Endometrium (tissue), 2 donors: ENCODE measurements around the gene AP3M1.
"Not testable (repeated sequence)": the region's sequence is repeated elsewhere in the genome, so short reads cannot be mapped to it uniquely, and the experiment has no call there.

Experiments
- FAIRE-seq: peaks from 2 replicates; lab custom pipeline; 2012; peaks lifted over from hg19 to GRCh38; lab: Jason Lieb, UNC
- donor health status: control.
- donor health status: control.

The AP3M1 gene

GRCh38 chr10:74163319-74164068 lies 12.9 kb upstream of the AP3M1 start:
- FAIRE-seq, result no peak

- no peak for FAIRE-seq
Measured at GRCh38 chr10:74160013-74160412, 9.4 kb upstream of the AP3M1 start.

DNA sequence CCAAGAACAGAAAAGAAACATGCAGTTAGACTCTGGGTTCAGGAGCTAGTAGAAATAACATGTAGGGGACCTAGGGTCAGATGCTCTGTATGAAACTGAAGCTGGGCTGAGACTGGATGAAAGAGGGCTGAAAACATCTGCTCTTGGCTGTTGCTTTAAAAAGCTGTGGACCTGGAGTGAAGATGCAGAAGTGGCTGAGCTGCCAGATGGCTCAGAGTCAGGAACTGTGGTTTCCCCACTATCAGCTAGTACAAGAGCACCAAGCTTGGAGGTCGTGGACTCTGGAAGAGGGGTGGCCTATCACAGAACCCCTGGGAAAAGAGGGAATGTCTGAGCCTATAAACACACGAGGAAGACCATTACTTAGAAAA lies 6.3 kb upstream of the AP3M1 start:
- no peak for FAIRE-seq

DNA sequence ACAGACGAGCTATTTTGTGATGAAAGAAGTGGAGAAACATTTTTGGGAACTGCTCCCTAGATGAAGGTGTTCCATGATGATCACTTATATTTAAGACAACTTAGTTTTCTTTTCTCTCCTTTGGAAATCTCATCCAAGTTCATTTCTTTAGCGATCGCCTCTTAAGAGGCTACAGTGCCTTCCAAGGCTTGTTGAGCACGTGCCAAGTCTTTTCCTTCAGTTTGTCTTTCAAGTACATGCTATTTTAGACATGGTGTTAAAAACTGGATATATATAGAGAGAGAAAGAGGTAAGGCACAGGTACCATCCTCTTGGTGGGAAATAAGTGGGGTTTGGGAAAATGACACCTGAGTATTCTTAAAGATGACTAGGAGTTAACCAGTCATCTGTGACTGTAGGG lies 3.0 kb upstream of the AP3M1 start:
- FAIRE-seq, result no peak

DNA sequence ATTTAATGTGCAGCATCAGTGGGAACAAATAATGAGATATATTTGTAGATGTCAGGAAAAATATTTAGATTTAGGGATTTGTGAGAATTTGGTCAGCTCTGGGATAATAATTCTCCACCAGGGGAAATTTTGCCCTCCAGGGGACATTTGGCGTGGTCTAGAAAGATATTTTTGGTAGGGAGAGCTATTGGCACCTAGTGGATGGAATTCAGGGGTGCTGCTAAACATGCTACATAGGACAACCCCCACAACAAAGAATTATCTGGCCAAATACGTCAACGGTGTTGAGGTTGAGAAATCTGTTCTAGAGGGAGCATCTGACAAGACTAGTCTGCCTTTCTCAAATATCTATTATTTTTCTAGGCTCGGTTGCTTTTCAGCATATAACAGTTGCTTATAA lies 2.5 kb upstream of the AP3M1 start:
- FAIRE-seq, result no peak

- FAIRE-seq, result no peak
Measured at GRCh38 chr10:74151879-74152722, 1.5 kb upstream of the AP3M1 start.

GRCh38 chr10:74150990-74151878 lies 606 bp upstream of the AP3M1 start, which contains the start of gene ADK:
ADK (plus strand) TSS chr10:74151221; CDS start chr10:74151279, 58 bp downstream.
- peak; percentile 94 for FAIRE-seq

GRCh38 chr10:74146980-74147379 lies 3.6 kb downstream of the AP3M1 start:
- FAIRE-seq, result not testable (repeated sequence)

DNA sequence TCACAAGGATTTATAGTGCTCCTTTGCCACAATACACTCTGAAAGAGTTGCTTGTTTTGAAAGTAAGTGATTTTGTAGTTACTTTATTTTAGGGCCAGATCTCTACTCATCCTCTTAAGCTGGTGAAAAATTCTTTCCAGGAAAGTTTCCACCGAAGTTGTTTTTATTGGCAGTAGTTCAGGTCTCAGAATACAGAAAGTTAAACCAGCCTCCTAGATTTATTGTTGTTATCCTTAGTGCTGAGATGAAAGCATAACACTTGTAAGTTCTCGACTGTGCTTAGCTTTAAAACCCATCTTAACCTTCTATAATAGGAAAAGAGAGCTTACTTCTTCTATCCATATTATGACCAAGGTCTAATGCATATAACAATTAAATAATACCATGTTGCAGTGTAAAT lies 5.5 kb downstream of the AP3M1 start:
- peak; percentile 92 for FAIRE-seq

DNA sequence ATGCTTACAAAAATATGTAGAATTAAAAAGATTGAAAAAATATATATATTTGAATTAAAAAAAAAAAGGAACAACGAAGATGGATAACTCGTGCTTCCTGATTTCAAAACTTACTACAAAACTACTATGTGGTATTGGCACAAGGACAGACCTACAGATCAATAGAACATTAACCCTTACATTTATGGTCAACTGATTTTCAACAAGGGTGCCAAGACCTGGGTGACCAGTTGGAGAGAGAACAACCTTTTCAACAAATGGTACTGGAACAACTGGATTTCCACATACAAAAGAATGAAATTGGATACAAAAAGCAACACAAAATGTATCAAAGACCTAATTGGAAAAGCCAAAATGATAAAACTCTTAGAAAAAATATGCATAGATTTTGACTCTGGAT lies 10.1 kb downstream of the AP3M1 start:
- no peak for FAIRE-seq

GRCh38 chr10:74139981-74140380 lies 10.6 kb downstream of the AP3M1 start:
- no peak for FAIRE-seq

GRCh38 chr10:74138596-74138995 lies 12.0 kb downstream of the AP3M1 start:
- FAIRE-seq, result not testable (repeated sequence)

- no peak for FAIRE-seq
Measured at GRCh38 chr10:74137992-74138391, 12.6 kb downstream of the AP3M1 start.

DNA sequence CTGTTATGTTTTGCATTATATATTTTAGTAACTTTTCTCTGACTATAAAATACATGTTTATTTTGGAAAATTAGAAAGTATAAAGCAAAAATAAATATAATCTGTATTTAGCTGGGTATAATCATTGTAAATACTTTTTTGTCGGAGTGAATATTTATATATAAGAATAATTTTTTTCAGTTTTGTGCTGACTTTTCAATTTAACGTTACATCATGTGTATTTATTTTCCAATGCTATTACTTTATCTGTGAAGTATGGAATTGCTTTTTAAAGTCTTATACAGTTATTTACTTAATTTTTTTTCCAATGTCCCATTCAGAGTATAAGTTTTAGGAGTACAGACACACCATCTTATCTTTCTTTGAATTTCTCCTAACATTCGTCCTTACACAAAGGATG lies 15.2 kb downstream of the AP3M1 start:
- FAIRE-seq, result peak; percentile 55

GRCh38 chr10:74133923-74134820 lies 16.5 kb downstream of the AP3M1 start:
- FAIRE-seq, result no peak

DNA sequence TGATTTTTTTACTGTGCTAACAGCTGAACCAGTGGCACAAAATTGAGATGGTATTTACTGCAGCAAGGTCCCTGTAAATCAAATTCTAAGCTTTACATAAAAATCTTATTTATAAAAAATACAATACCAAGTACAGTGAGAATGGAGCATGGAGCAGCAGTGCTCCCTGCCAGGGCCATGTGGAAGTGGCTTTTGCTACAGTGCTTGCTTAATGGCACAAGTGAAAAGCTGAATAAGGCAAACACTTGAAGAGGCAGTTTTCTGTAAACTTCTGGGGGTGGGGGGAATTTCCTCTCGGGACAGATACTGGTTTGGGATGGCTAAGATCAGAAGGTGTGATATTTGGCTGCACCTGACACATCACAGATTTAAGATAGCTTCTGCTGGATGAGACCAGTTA lies 27.5 kb downstream of the AP3M1 start:
- FAIRE-seq, result no peak

- no peak for FAIRE-seq
Measured at GRCh38 chr10:74122060-74122459, 28.6 kb downstream of the AP3M1 start.

DNA sequence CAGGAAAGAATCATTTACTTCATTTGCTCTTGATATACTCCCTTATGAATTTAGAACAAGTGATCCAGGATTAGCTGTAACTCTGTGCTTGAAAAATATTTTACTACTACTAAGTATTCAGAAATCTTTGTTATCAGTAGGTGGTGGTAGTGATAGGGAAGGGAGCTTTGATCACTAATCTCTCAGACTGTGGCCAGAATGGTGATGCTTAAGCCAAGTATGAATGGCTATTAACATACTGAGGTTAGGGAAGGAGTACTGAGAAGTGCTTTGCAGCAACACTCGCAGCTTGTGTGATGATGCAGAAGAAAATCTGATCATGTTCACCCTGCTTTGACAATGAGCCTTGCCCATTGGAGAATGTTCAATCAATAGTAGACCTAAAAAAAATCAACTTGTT lies 29.3 kb downstream of the AP3M1 start:
- no peak for FAIRE-seq

- no peak for FAIRE-seq
Measured at GRCh38 chr10:74120911-74121310, 29.7 kb downstream of the AP3M1 start.

DNA sequence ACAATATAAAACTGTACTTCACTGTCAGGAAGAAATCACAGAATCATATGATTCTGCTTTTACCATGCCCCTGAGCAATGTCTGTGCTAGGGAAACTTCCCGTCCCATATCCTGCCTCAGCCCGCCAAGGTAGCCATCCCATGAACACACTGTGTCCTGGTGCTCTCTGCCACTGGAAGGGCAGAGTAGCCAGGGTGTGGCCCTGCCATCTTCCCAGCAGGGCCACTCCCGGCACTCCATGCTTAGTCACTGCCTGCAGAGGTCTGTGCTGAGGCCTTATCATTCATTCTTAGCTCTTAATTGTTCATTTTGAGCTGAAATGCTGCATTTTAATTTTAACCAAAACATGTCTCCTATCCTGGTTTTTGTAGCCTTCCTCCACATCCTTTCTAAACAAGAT lies 31.8 kb downstream of the AP3M1 start:
- FAIRE-seq, result no peak

DNA sequence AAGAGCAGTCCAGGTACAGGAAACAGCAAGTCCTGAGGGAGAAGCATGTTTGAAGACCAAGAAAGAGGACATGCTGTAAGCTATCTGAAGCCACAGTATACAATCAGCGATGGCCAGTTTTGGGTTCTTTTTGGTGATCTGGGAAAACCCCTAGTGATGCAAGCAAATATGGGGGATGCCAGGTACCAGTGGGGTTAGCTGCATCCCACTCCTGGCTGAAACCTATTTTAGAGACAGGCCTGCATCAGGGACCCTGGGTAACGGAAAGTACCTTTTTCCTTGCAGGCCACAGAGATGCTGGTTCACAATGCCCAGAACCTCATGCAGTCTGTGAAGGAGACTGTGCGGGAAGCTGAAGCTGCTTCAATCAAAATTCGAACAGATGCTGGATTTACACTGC lies 32.9 kb downstream of the AP3M1 start:
- no peak for FAIRE-seq
